DMS53 treated with DMSO at 0.1 percent for 48 hours (cell line): ENCODE measurements around the gene CDK10.

Experiments
- DNase-seq: peaks from one replicate; lab custom pipeline; 2025; ENCODE audit not compliant: unreplicated experiment; lab: John Stamatoyannopoulos, UW

The CDK10 gene

GRCh38 chr16:89732142-89732917 is 45.8 kb downstream of the CDK10 start:
- DNase-seq: no peak

- no peak for DNase-seq
These were observed 46.4 kb downstream of the CDK10 start for GRCh38 chr16:89732918-89733242.

- no peak for DNase-seq
These were observed 46.8 kb downstream of the CDK10 start for GRCh38 chr16:89733322-89733721.

- no peak for DNase-seq
These were observed 47.3 kb downstream of the CDK10 start for GRCh38 chr16:89733792-89734191.

- no peak for DNase-seq
These were observed 50.1 kb downstream of the CDK10 start for GRCh38 chr16:89736554-89736953.

GRCh38 chr16:89737341-89738071 is 51.0 kb downstream of the CDK10 start:
- DNase-seq: no peak

- no peak for DNase-seq
These were observed 51.5 kb downstream of the CDK10 start for GRCh38 chr16:89738072-89738377.

- no peak for DNase-seq
These were observed 52.2 kb downstream of the CDK10 start for GRCh38 chr16:89738538-89739317.

GRCh38 chr16:89739383-89739782 is 52.9 kb downstream of the CDK10 start:
- DNase-seq: no peak

GRCh38 chr16:89741342-89742014 is 55.0 kb downstream of the CDK10 start:
- DNase-seq: no peak

- DNase-seq: no peak
These were observed 56.5 kb downstream of the CDK10 start for GRCh38 chr16:89742948-89743347.

- DNase-seq: no peak
These were observed 58.3 kb downstream of the CDK10 start for GRCh38 chr16:89744813-89745212.
